Liver (tissue), 9 donors: Measurements from ENCODE around the gene WASF1. TPM values are rescaled to one million over a fixed set of nuclear protein-coding genes. Genes with fewer than 3 reads are reported as not detected.

Source experiments
- DNase-seq: peaks from one replicate; pipeline ENCODE4 v3.0.0-alpha.2; 2017; ENCODE audit warnings: low spot score
- H3K27ac ChIP-seq, 2 donors: one replicate each; pipeline ENCODE4 v1.7.0; 2013; ENCODE audit warnings: inconsistent platforms in 2 of 2, low read length in 2 of 2, control low read depth in 1 of 2, low read depth in 1 of 2, mild to moderate bottlenecking in 1 of 2
- H3K27me3 ChIP-seq, 4 donors: one replicate each; pipeline versions ENCODE4 v1.6.1 to v1.7.0; 2013; ENCODE audit warnings: low read length in 3 of 4, inconsistent platforms in 1 of 4, mild to moderate bottlenecking in 1 of 4, moderate library complexity in 1 of 4; ENCODE audit not compliant: control insufficient read depth in 4 of 4, insufficient read depth in 4 of 4
- H3K36me3 ChIP-seq, 4 donors: one replicate each; pipeline versions ENCODE4 v1.6.1 to v1.7.0; 2013; ENCODE audit warnings: low read length in 3 of 4, mild to moderate bottlenecking in 3 of 4, low read depth in 1 of 4, moderate library complexity in 1 of 4; ENCODE audit not compliant: control insufficient read depth in 4 of 4, insufficient read depth in 3 of 4
- H3K4me1 ChIP-seq, 4 donors: one replicate each; pipeline versions ENCODE4 v1.6.1 to v1.7.0; 2013; ENCODE audit warnings: low read length in 3 of 4, mild to moderate bottlenecking in 3 of 4, moderate library complexity in 1 of 4; ENCODE audit not compliant: control insufficient read depth in 4 of 4, insufficient read depth in 4 of 4
- H3K4me3 ChIP-seq, 3 donors: one replicate each; pipeline versions ENCODE4 v1.6.1 to v1.7.0; 2013; ENCODE audit warnings: low read length in 3 of 3, control low read depth in 1 of 3, low read depth in 1 of 3, mild to moderate bottlenecking in 1 of 3
- H3K9ac ChIP-seq, 2 donors: one replicate each; pipeline ENCODE4 v1.7.0; 2013; ENCODE audit warnings: low read length in 2 of 2, mild to moderate bottlenecking in 2 of 2, moderate library complexity in 2 of 2, control low read depth in 1 of 2, low read depth in 1 of 2
- H3K9me3 ChIP-seq, 4 donors: one replicate each; pipeline versions ENCODE4 v1.6.1 to v1.7.0; 2013; ENCODE audit warnings: low read length in 3 of 4; ENCODE audit not compliant: control insufficient read depth in 4 of 4
- EGR1 ChIP-seq, 2 donors: IDR thresholded peaks; 2 replicates each; pipeline ENCODE4 v1.6.1; 2016 to 2018; ENCODE audit warnings: antibody characterized with exemption in 2 of 2, low read depth in 2 of 2
- FOXA1 ChIP-seq: IDR thresholded peaks from 2 replicates; pipeline ENCODE4 v1.6.1; 2016; ENCODE audit warnings: antibody characterized with exemption
- FOXA2 ChIP-seq: IDR thresholded peaks from 2 replicates; pipeline ENCODE4 v1.6.1; 2016; ENCODE audit warnings: antibody characterized with exemption
- GABPA ChIP-seq, 2 donors: IDR thresholded peaks in 1 of 2; conservative IDR thresholded peaks in 1 of 2; 2 replicates each; pipeline ENCODE4 v1.6.1; 2016; ENCODE audit warnings: antibody characterized with exemption in 2 of 2, mild to moderate bottlenecking in 1 of 2, moderate library complexity in 1 of 2
- HNF4A ChIP-seq, 2 donors: conservative IDR thresholded peaks; 2 replicates each; pipeline ENCODE4 v1.6.1; 2016; ENCODE audit warnings: antibody characterized with exemption in 2 of 2, mild to moderate bottlenecking in 2 of 2
- HNF4G ChIP-seq: IDR thresholded peaks from 2 replicates; pipeline ENCODE4 v1.6.1; 2016; ENCODE audit warnings: antibody characterized with exemption
- JUND ChIP-seq, 2 donors: IDR thresholded peaks; 2 replicates each; pipeline ENCODE4 v1.6.1; 2016; ENCODE audit warnings: antibody characterized with exemption in 2 of 2
- NR2F2 ChIP-seq: IDR thresholded peaks from 2 replicates; pipeline ENCODE4 v1.6.1; 2016; ENCODE audit warnings: antibody characterized with exemption
- RAD21 ChIP-seq, 2 donors: IDR thresholded peaks; 2 replicates each; pipeline ENCODE4 v1.6.1; 2016; ENCODE audit warnings: antibody characterized with exemption in 2 of 2, mild to moderate bottlenecking in 2 of 2
- RXRA ChIP-seq, 2 donors: IDR thresholded peaks; 2 replicates each; pipeline ENCODE4 v1.6.1; 2017 to 2018; ENCODE audit warnings: antibody characterized with exemption in 2 of 2, mild to moderate bottlenecking in 1 of 2
- SP1 ChIP-seq: IDR thresholded peaks from 2 replicates; pipeline ENCODE4 v1.6.1; 2018; ENCODE audit warnings: antibody characterized with exemption, mild to moderate bottlenecking
- TAF1 ChIP-seq: conservative IDR thresholded peaks from 2 replicates; pipeline ENCODE4 v1.6.1; 2016; ENCODE audit warnings: antibody characterized with exemption, mild to moderate bottlenecking
- YY1 ChIP-seq: IDR thresholded peaks from 2 replicates; pipeline ENCODE4 v1.6.1; 2016; ENCODE audit warnings: antibody characterized with exemption, mild to moderate bottlenecking
- ZBTB33 ChIP-seq: IDR thresholded peaks from 2 replicates; pipeline ENCODE4 v1.6.1; 2016; ENCODE audit warnings: antibody characterized with exemption
- WGBS: extraction: QIAGEN DNeasy Blood & Tissue Kit; methylation state at CpG from one replicate; pipeline ENCODE4 v1.1.7; 2013; 5-methylcytosine and 5-hydroxymethylcytosine counted together
- polyA plus RNA-seq, 2 donors: library from polyadenylated mRNA; stranded (reverse) in 1 of 2; unstranded in 1 of 2; fragments of 200-250 nt in 1 of 2; fragments of >200 nt in 1 of 2; fragmentation: Nextera tagmentation in 1 of 2; extraction: Ambion mirVana in 1 of 2; gene quantifications; one replicate each; pipeline versions ENCODE4 v1.2.1 to v1.2.3, GENCODE V29; 2013 to 2015
- total RNA-seq, 2 donors: library from RNA; depleted of rRNA; stranded (reverse); fragments of >200 nt; gene quantifications; one replicate each; pipeline ENCODE4 v1.2.3, GENCODE V29; 2014
- TF ChIP-seq, protein P1 (sequence below): fragments of 150-350 bp; IDR thresholded peaks from 2 replicates; pipeline ENCODE4 v1.5.1; 2017; ENCODE audit warnings: improper control_type of control experiment, low read depth, low read length; ENCODE audit not compliant: missing input control
- TF ChIP-seq, protein P2 (sequence below): IDR thresholded peaks from 2 replicates; pipeline ENCODE4 v1.6.1; 2016; ENCODE audit warnings: antibody characterized with exemption
- TF ChIP-seq, protein P3 (sequence below): IDR thresholded peaks from 2 replicates; pipeline ENCODE4 v1.6.1; 2016; ENCODE audit warnings: antibody characterized with exemption
- TF ChIP-seq, protein P4 (sequence below): IDR thresholded peaks from 2 replicates; pipeline ENCODE4 v1.6.1; 2016; ENCODE audit warnings: antibody characterized with exemption, mild to moderate bottlenecking
- donor health status: healthy.
- donor health status: healthy.
- donor health status: healthy.
- donor health status: healthy.
- donor health status: healthy.

The WASF1 gene
- total RNA-seq: 1 to 10 TPM; 3.5 to 5.5 TPM
- 1 to 10 TPM; 3.2 to 3.3 TPM for polyA plus RNA-seq

GRCh38 chr6:110179406-110180227, at the start of gene WASF1:
WASF1 (minus strand) TSS chr6:110179670; CDS start chr6:110127601, 52,069 bp downstream.
- Histone ChIP-seq H3K27me3 (no peaks in the 10 kb centered on the region), H3K4me3 (peak within 1 kb of the TSS; percentile 60 to 96 (median 76)), H3K4me1 (peaks cover 2 to 43% (median 34%) of the 10 kb centered on the region in 4 donors), H3K9ac (peak within 1 kb of the TSS; percentile 84), H3K9me3 (no peaks in the 10 kb centered on the region), H3K27ac (peak within 1 kb of the TSS; percentile 76 to 84), H3K36me3 (no peaks in the 10 kb centered on the region)
- WGBS: under 1% methylated on average over 62 of the region's 62 CpGs
- DNase-seq: peak; percentile 93
- TF ChIP-seq RAD21 (IDR thresholded peaks at IDR 0.05): peak; percentile 21 to 37
- TF ChIP-seq JUND (IDR thresholded peaks at IDR 0.05): no peak
- TF ChIP-seq, protein P1, sequence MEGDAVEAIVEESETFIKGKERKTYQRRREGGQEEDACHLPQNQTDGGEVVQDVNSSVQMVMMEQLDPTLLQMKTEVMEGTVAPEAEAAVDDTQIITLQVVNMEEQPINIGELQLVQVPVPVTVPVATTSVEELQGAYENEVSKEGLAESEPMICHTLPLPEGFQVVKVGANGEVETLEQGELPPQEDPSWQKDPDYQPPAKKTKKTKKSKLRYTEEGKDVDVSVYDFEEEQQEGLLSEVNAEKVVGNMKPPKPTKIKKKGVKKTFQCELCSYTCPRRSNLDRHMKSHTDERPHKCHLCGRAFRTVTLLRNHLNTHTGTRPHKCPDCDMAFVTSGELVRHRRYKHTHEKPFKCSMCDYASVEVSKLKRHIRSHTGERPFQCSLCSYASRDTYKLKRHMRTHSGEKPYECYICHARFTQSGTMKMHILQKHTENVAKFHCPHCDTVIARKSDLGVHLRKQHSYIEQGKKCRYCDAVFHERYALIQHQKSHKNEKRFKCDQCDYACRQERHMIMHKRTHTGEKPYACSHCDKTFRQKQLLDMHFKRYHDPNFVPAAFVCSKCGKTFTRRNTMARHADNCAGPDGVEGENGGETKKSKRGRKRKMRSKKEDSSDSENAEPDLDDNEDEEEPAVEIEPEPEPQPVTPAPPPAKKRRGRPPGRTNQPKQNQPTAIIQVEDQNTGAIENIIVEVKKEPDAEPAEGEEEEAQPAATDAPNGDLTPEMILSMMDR: no peak
- no peak for TF ChIP-seq FOXA1
- TF ChIP-seq HNF4G: no peak
- peak; percentile 84 for TF ChIP-seq YY1
- TF ChIP-seq, protein P2, sequence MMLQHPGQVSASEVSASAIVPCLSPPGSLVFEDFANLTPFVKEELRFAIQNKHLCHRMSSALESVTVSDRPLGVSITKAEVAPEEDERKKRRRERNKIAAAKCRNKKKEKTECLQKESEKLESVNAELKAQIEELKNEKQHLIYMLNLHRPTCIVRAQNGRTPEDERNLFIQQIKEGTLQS: peak; percentile 22
- peak; percentile 96 for TF ChIP-seq ZBTB33
- TF ChIP-seq TAF1: no peak
- TF ChIP-seq RXRA (IDR thresholded peaks at IDR 0.05): peak; percentile 43 to 54
- TF ChIP-seq, protein P3, sequence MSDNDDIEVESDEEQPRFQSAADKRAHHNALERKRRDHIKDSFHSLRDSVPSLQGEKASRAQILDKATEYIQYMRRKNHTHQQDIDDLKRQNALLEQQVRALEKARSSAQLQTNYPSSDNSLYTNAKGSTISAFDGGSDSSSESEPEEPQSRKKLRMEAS: peak; percentile 92
- TF ChIP-seq, protein P4, sequence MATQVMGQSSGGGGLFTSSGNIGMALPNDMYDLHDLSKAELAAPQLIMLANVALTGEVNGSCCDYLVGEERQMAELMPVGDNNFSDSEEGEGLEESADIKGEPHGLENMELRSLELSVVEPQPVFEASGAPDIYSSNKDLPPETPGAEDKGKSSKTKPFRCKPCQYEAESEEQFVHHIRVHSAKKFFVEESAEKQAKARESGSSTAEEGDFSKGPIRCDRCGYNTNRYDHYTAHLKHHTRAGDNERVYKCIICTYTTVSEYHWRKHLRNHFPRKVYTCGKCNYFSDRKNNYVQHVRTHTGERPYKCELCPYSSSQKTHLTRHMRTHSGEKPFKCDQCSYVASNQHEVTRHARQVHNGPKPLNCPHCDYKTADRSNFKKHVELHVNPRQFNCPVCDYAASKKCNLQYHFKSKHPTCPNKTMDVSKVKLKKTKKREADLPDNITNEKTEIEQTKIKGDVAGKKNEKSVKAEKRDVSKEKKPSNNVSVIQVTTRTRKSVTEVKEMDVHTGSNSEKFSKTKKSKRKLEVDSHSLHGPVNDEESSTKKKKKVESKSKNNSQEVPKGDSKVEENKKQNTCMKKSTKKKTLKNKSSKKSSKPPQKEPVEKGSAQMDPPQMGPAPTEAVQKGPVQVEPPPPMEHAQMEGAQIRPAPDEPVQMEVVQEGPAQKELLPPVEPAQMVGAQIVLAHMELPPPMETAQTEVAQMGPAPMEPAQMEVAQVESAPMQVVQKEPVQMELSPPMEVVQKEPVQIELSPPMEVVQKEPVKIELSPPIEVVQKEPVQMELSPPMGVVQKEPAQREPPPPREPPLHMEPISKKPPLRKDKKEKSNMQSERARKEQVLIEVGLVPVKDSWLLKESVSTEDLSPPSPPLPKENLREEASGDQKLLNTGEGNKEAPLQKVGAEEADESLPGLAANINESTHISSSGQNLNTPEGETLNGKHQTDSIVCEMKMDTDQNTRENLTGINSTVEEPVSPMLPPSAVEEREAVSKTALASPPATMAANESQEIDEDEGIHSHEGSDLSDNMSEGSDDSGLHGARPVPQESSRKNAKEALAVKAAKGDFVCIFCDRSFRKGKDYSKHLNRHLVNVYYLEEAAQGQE: peak; percentile 72
- peak; percentile 66 to 91 for TF ChIP-seq GABPA (IDR thresholded peaks at IDR 0.05 in 1 of 2, conservative IDR thresholded peaks at IDR 0.05 in 1 of 2)
- TF ChIP-seq SP1: peak; percentile 95
- peak; percentile 44 for TF ChIP-seq NR2F2
- TF ChIP-seq EGR1 (IDR thresholded peaks at IDR 0.05; ENCODE audit: low read depth in 2 of 2): peak; percentile 90 to 93
- TF ChIP-seq FOXA2: no peak
- TF ChIP-seq HNF4A (conservative IDR thresholded peaks at IDR 0.05): no peak
